Bladder microvascular endothelial cell (primary cell): ENCODE measurements around the gene THAP11. TPM values are rescaled to one million over a fixed set of nuclear protein-coding genes. Genes with fewer than 3 reads are reported as not detected.

Source experiments
- total RNA-seq: library from RNA; depleted of rRNA; stranded (reverse); fragments of >200 nt; gene quantifications from 2 replicates; pipeline ENCODE4 v1.2.3, GENCODE V29; 2014

Gene THAP11
- 26.6 and 43.9 TPM in 2 replicates for total RNA-seq

DNA sequence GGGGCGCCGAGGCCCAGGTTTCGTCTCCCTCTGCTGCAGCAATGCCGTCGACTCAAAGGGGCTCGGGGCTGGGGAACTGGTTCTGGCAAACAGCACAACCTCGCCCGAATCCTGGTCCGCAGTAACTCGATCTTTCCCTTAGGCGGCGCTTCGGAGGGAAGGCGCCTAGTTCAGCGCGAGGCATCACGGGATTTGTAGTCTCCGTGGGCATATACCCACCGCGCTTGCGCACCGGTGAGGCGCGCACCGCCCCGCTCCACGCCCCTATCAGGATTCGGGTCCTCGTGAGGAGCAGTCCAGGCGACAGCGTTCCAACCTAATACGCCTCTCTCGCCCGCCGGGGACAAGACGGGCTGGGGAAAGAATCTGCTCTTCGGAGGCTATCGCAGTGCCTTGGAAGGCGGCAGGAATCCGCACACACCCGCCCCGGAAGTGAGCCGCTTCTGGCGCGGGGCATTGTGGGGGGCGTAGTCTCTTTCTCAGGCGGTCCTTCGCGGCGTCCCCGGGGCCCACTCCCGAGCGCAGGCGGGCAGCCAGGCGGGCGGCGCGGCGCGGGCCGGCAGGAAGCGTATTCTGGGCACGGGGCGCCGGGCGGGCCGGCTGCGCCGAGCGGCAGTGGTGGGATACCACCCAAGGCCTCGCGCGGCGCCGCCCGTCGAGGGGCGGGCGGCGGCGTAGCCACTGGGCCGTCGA, at the start of gene THAP11:
THAP11 (plus strand) TSS at position 505 of the 693 bp plus-strand sequence. CDS start 235 bp downstream, outside the sequence.

DNA sequence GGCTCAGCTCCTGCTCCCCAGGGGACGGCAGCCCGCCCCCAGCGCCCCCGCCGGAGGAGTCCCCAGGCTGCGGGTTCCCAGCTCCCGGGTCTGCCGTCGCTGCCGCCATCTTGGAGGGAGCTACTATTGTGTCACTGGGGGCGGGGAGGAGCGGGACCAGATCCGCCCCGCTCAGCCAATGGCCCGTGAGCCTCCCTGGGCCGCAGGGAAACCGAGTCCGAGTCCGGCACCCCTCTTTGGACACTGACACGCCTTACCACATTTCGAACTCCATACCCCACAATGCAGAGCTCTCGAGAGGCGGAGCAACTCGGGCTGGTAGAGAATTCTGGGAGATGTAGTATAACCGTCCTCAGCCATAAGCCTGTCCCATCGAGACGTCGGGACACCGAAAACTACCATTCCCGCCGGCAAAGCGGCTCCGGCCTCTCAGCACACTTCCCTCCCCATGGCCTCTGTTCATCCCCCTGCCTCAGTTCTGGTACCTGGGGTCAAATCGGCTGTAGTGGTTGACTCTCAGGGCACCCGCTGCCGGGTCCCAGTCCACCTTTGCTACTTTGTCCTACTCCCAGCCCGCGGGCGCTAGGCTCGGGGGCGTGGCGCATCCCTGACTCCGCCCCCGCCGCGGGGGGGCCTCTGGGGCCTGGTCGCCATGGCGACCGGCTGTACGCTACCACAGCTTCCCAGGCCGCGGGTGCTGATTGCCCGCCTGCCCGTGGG, 35.5 kb upstream of the THAP11 start, which contains the start of the genes RANBP10 and TSNAXIP1:
RANBP10 (minus strand) TSS at position 133 of the 720 bp plus-strand sequence; CDS start at position 109, 24 bp downstream.
TSNAXIP1 (plus strand) TSS at position 462 of the 720 bp plus-strand sequence. CDS start 261 bp downstream, outside the sequence.

DNA sequence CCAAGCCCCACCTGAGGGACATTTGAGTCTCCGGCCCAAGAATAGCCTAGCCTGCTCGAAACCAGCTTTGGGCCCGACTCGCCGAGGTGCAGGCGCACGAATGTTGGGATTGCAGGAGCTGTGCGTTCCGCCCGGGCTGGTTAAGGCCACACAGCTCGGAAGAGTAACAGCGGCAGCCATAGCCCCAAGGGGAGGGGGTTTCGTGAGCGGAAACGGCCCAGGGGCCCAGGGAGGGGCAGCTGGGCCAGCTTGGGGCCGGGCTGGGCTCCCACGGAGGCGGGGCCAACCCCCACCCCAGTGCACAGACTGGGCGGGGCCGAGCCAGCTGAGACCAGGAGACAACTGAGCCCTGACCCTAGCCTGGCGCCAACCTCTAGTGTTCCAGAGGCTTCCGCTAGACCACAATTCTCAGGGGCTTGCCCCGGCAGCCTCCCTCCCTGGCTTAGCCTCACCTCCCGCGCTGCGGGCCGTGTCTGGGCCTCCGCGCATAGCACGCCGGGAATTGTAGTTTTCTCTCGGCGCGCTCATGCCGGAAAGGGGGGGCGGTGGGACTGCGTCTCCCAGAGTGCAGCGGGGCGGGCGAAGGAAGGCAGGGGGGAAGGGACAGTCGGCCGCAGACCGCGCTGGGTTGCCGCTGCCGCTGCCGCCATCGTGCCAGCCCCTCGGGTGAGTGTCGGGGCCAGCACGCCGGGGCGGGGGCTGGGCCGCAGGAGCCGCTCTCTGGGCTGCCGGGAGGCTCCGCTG, 4.4 kb downstream of the THAP11 start, which contains the start of gene NUTF2:
NUTF2 (plus strand) TSS at position 614 of the 744 bp plus-strand sequence. CDS start 18,198 bp downstream, outside the sequence.

DNA sequence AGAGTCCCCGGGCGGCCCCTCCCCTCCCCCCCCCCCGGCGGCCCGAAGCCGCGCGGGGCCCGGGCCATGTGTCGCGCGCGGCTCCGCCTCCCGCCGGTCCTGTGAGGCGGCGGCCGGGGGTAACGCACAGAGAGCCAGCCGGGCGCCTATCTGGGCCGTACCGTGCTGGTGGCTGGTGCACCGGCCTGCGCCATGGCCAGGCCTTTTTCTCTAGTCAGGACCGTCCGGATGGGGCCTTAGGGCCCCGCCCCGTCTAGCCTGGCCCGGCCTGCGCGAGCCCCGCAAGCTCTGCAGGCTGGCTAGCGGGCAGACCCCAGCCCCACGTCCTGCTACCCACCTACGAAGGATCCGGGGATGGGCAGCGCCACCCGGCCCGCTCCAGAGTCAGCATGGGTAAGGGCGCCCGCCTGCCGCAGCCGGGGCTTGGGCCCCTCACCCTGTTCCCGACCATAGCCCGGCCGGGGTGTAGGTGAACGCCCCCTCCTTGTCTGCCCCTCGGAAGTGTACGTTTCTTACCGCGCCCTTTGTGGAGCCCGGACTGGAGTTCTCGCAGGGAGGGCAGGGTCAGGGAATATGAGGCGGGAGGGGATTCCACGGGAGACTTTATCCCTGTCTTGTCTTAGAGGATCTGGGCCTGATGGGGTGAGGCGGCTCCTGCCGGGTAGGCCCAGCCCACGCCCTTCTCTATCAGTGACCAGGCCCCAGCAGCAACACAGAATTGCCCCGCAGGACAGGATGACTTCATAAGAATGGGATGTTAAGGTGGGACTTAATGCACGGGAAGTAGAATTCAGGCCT, 5.1 kb downstream of the THAP11 start, which contains the start of gene CENPT:
CENPT (minus strand) TSS at position 630 of the 798 bp plus-strand sequence. CDS start 13,834 bp downstream, outside the sequence.

DNA sequence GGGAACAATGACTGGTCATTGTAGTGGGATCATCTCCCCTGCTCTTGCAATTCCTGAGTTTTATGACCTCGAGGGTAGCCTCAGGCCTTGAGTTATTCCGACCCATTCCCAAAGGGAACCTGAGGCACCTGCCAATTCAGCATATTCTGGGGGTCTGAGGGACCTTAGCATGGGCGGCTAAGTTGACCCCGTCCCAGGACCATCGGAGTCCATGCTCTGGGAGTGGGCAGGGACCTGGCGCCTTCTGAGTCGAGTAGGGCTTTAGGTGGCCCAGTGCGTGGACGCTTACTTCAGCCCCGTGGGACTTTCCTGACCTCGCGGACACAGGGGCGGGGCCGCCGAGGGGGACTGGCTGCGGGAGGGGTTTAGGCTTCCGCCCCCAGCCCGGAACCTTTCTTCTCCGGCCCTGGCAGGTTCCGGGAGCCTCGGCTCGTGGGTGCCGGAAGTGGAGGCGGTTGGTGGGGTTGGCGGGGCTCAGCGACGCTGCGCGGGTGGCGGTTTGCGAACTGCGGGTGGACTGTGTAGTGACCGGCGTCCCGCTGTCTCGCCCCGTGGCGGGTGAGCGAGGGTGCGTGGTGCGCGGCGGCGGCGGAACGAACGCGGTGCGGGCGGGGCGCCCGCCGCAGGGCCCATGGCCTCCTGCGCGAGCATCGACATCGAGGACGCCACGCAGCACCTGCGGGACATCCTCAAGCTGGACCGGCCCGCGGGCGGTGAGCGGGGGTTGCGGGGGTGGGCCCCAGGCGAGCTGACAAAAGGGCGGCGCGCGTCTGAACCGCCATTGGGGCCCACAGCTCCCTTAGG, 30.7 kb downstream of the THAP11 start, which contains the start of gene EDC4:
EDC4 (plus strand) TSS at position 422 of the 804 bp plus-strand sequence; CDS start at position 632, 210 bp downstream.

DNA sequence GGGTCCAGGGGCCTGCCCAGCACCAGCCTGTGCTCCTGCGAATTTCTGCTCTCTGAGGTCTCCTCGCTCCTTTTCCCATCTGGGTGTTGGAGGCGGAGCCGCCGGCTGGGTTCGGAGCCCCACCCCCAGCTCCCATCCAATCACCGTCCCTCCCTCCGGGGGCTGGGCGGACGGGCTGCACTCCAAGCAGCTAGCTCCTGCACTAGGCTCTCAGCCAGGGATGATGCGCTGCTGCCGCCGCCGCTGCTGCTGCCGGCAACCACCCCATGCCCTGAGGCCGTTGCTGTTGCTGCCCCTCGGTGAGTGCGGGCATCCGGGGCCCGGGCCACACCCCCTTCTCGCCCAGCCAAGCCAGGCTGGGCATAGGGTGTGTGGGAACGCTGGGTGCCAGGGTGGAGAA, 42.6 kb downstream of the THAP11 start, which contains the start of gene NRN1L:
NRN1L (plus strand) TSS at position 202 of the 400 bp plus-strand sequence; CDS start at position 221, 19 bp downstream.

DNA sequence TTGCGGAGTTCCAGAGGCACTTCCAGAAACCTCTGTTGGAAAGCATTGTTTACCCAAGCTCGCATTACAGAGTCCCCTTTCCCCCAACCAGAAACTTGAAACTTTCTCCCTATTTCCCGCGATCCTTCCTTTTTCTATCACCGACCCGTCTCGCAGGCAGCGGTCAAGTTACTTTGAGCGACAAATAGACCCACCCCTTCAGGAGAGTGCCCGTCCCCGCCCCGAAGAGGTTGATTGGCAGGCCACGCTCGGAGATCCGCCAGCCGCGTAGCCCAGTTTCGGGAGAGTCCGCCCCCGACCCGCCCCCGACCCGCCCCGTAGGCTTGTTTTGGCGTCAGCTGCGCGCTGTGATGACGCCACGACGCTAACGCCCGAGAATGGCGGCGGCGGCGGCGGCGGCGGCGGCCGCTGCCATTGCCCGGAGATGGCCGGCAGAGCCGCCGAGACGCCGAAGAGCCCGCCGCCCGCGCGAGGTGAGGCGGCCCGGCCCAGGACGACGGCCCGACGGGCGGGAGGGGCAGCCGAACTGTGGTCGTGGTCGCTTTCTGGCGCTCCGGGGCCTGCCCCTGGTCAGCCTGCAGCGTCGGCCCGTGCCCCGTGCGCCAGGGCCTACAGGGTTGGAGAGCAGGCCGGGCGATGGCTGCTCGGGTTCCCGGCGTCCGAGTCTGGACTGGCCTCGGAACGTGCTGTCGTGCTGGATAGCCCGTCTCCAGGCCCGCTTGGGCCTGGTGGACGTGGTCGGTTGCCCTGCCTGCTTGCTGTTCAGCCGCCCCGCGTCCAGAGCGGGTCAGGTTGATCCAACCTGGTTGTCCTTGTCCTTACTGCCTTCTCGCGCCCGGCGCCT, 51.0 kb downstream of the THAP11 start, which contains the start of gene PSKH1:
PSKH1 (plus strand) TSS at position 356 of the 844 bp plus-strand sequence. CDS start 15,496 bp downstream, outside the sequence.

Other genes starting within 250 kb of the THAP11 start
- 0.25 and 0.49 TPM in 2 replicates for gene CARMIL2, start 197.2 kb upstream of the THAP11 start, total RNA-seq
- 13.4 and 14.4 TPM in 2 replicates for gene ACD, start 182.1 kb upstream of the THAP11 start, total RNA-seq
- 2.5 and 2.8 TPM in 2 replicates for gene PARD6A, start 181.4 kb upstream of the THAP11 start, total RNA-seq
- 14.3 and 14.9 TPM in 2 replicates for gene ENKD1, start 175.6 kb upstream of the THAP11 start, total RNA-seq
- gene C16orf86, start 175.5 kb upstream of the THAP11 start, total RNA-seq: 2.0 and 2.8 TPM in 2 replicates
- 40.5 and 62.6 TPM in 2 replicates for gene GFOD2, start 123.0 kb upstream of the THAP11 start, total RNA-seq
- gene RANBP10, start 35.8 kb upstream of the THAP11 start, total RNA-seq: 4.2 and 11.8 TPM in 2 replicates
- 0.81 and 0.88 TPM in 2 replicates for gene TSNAXIP1, start 35.4 kb upstream of the THAP11 start, total RNA-seq
- 119 and 125 TPM in 2 replicates for gene NUTF2, start 4.6 kb downstream of the THAP11 start, total RNA-seq
- gene CENPT, start 5.4 kb downstream of the THAP11 start, total RNA-seq: 17.2 and 25.7 TPM in 2 replicates
- gene EDC4, start 30.7 kb downstream of the THAP11 start, total RNA-seq: 57.0 and 92.5 TPM in 2 replicates
- 0.16 TPM in 1 of 2 replicates, not detected in the other for gene NRN1L, start 42.6 kb downstream of the THAP11 start, total RNA-seq
- 12.5 and 35.7 TPM in 2 replicates for gene PSKH1, start 50.9 kb downstream of the THAP11 start, total RNA-seq
- gene CTRL, start 89.5 kb downstream of the THAP11 start, total RNA-seq: 0.49 and 0.76 TPM in 2 replicates
- gene PSMB10, start 94.5 kb downstream of the THAP11 start, total RNA-seq: 61.3 and 125 TPM in 2 replicates
- 3.4 and 11.4 TPM in 2 replicates for gene LCAT, start 101.8 kb downstream of the THAP11 start, total RNA-seq
- gene SLC12A4, start 126.3 kb downstream of the THAP11 start, total RNA-seq: 58.9 and 225 TPM in 2 replicates
- gene DPEP3, start 138.2 kb downstream of the THAP11 start, total RNA-seq: 0.16 TPM in 1 of 2 replicates, not detected in the other
- gene DPEP2, start 157.2 kb downstream of the THAP11 start, total RNA-seq: 0.16 and 1.4 TPM in 2 replicates
- not detected in 2 replicates for gene DPEP2NB, start 173.6 kb downstream of the THAP11 start, total RNA-seq
- gene DDX28, start 180.9 kb downstream of the THAP11 start, total RNA-seq: 8.6 and 12.2 TPM in 2 replicates
- 10.5 and 24.0 TPM in 2 replicates for gene DUS2, start 181.0 kb downstream of the THAP11 start, total RNA-seq
- gene NFATC3, start 243.1 kb downstream of the THAP11 start, total RNA-seq: 8.7 and 21.0 TPM in 2 replicates